Left forelimb (tissue), 1 donor: ENCODE results near the gene KIF5A.

ENCODE experiments used
- DNase-seq: peaks from one replicate; pipeline ENCODE4 v3.0.0-alpha.2; 2018; ENCODE audit warnings: low spot score

KIF5A gene

GRCh38 chr12:57632073-57632957, 82.5 kb downstream of the KIF5A start:
- no peak for DNase-seq

GRCh38 chr12:57632958-57633840, 83.4 kb downstream of the KIF5A start, which contains the start of gene B4GALNT1:
B4GALNT1 (minus strand) TSS chr12:57633201; CDS start chr12:57632132, 1,069 bp downstream.
- DNase-seq, result no peak
